HG02759 (cell line): ENCODE results near the gene TMEM51.
"Not testable (repeated sequence)": the region's sequence is repeated elsewhere in the genome, so short reads cannot be mapped to it uniquely, and the experiment has no call there.

Experiments
- ATAC-seq: cut with Tn5 transposase; IDR thresholded peaks from one replicate; pipeline ENCODE4 v1.9.1; 2021; ENCODE audit warnings: mild to moderate bottlenecking, moderate library complexity; ENCODE audit not compliant: unreplicated experiment

The TMEM51 gene

GRCh38 chr1:15175324-15176094 lies 22.0 kb downstream of the TMEM51 start:
- ATAC-seq, result not testable (repeated sequence)

- ATAC-seq, result no peak
Measured at GRCh38 chr1:15176120-15176519, 22.6 kb downstream of the TMEM51 start.

DNA sequence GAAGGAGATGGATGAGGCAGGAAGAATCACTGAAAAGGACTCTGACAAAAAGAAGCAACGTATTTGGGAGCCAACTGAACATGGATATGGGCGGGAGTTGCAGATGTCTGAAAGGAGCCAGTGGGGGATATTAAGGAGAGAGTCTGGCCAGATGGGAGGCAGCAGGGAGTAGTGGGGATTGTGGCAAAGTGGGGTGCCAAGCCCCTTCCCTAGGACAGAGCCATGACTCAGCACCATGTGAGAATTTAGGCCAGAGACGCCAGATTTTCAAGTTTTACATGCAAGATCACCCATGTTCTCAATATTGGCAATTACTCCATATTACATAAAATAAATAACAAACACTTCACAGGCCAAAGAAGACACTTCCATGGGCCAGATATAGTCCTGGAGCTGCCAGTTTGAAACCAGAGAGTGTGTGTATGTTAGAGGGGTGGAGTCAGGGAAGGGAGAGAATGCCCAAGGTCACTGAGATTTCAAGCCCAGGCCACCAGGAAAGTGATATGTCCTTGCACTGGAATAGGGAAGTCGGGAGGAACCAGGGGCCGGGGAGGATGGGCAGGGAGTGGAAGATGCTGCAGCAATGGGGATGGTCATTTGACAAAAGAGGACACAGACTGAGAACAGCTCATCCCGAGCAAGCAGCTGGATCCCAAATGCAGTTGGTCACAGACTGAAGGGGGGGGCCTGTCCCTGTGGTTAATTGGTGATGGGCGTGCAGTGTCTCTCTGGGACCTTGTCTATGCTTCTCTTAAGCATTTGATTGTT lies 23.5 kb downstream of the TMEM51 start:
- ATAC-seq, result no peak

DNA sequence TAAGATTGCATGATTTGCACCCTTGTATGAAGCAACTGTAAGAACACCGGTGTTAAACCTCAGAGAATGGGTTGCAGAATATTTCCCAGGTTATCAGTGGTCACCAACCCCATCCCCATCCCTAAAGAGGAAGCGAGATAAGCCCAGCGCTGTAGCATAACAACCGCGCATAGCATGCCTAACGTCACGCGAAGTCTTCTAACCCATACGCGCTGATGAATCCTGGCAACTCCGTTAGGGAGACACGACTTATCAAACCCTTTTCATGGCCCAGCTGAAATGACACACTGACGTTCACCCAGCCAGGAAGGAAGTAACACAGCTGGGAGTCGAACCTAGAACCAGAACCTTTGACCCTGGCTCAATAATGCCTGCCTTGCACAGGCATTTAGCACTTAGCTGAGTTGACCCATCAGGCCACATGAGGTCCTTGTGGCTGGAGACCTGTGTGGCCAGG lies 24.2 kb downstream of the TMEM51 start:
- ATAC-seq, result no peak

- no peak for ATAC-seq
Measured at GRCh38 chr1:15178571-15179484, 25.3 kb downstream of the TMEM51 start.

GRCh38 chr1:15179485-15179883 lies 25.9 kb downstream of the TMEM51 start:
- ATAC-seq, result no peak

GRCh38 chr1:15180189-15180588 lies 26.6 kb downstream of the TMEM51 start:
- ATAC-seq, result no peak

GRCh38 chr1:15180945-15181523 lies 27.5 kb downstream of the TMEM51 start:
- ATAC-seq, result no peak

- no peak for ATAC-seq
Measured at GRCh38 chr1:15181564-15181963, 28.0 kb downstream of the TMEM51 start.

GRCh38 chr1:15184436-15185241 lies 31.1 kb downstream of the TMEM51 start:
- no peak for ATAC-seq

DNA sequence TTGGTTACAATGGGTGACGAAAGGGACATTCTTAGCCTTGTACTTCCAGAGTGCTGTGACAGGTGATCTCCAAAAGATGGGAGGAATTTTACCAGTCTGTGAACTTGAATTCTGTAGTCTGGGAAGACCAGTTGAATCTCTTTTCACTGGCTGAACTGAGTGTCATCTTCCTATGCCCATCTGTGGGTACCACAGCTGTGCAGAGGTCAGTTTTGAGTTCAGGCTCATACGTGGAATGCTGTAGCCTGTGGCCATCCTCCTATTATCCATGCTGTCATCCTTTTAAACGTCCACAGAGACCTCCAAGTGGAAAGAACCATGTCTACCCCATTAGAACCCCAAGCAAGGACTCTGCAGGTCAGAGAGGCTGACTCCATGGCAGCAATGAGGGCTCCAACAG lies 32.1 kb downstream of the TMEM51 start:
- no peak for ATAC-seq

DNA sequence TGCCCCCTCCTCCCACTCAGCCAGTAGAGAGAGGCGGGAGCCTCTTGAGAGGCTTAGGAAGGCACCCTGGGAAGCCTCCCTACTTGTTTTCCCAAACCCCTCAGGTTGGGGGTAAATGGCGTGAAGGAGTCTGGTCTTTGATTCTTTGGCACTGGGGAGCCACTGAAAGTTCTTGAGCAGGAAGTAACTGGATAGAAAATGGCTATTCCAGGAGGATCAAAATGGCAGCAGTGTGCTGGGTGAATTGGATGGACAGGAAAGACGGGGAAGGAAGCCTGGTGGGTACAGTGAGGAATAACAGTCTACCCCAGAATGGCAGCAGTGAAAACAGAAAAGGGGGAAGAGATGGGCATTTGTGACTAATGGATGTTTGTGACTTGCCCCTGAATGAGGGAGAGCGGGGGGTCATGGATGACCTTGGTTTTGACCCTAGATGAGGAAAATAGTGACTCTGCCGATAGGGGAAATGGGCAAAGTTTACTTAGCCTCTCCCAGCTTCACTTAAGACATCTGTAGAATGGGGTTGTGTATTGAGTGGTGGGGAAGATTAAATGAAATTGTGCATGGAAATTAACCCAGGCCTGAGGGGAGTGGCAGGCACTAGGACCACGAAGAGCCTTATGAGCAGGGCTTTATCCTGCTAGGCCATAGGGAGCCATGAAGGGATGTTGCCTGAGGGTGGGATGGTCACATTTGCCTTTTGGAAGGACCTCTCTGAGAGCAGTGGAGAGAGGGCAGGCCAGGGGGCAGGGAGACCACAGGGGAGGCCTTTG lies 32.7 kb downstream of the TMEM51 start:
- no peak for ATAC-seq

DNA sequence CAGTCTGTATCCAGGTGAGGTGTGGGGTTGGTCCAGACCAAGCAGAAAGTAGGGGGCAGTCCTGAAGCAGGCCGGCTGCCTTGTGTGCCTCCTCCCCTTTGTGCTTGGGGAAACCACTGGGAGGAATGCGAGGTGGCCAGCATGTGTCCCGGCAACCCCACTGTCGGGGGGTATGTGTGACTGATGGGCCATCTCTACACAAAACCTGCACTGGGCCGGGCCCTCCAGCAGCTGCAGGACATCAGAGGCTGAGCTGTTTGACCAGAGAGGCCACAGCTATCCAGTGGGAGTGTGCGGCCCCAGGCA lies 33.3 kb downstream of the TMEM51 start:
- no peak for ATAC-seq

GRCh38 chr1:15187175-15188129 lies 33.9 kb downstream of the TMEM51 start:
- ATAC-seq, result no peak

DNA sequence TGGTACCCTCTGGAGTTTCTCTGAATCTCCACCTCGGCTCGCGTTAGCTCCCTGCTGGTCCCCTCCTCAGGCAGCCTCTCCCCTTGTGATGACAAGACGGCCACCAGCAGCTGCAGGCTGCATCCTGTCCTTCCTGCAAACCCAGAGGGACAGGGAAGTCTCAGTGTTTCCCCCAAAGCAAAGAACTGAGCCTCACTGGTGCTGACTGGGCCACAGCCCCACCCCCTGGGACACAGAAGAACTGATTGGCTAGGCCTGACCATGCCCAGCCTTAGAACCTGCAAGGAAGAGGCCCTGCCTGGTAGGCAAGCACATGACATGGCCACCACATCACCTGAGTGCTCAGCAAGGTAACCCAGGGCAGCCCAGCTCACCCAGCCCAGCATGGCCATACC lies 34.6 kb downstream of the TMEM51 start:
- no peak for ATAC-seq

- ATAC-seq, result no peak
Measured at GRCh38 chr1:15188678-15189077, 35.1 kb downstream of the TMEM51 start.

DNA sequence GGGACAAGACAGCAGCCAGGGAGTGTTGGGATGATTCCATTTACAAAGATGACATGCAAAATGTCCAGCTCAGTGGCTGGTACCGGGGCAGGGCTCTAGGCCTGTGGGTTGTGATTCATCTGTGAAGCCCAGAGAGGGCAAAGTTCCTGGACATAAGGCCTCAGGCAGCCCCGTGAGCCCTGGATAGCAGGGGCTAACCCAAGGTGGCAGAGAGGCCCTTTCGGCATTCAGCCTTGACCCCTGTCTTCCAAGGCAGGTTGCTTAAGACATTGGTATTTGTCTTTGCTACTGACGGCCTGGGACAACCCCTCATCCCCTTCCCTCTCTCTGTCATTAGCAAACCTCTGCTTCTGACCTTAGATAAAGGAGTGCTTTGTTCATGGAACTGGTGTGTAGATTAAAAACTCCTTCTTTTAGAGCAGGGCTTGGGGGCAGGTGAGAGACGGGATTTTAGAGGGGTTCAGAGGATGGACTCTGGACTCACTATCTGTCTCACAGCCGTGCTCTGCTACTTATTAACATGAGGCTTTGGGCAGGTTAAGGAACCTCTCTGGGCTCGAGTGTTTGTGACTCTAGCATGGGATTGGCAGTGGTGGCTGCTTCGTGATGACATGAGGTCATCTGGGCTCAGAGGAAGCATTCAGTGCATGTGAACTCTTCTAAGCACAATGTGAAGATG lies 36.3 kb downstream of the TMEM51 start:
- no peak for ATAC-seq

DNA sequence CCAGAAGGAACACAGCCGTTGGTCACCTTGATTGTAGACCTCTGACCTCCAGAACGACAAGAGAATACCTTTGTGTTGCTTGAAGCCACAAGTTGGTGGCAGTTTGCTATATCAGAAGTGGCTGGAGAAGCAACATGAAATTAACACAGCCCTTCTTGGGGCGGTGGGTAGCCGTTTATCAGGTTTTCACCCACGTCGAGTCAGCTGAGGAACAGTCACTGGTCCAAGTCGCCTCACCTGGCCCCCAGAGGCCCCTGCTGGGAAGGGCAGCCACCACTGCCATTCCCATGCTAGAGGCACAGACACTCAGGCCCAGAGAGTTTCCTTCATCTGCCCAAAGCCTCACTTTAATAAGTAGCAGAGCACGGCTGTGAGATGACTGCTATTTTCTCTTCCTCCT lies 37.7 kb downstream of the TMEM51 start:
- ATAC-seq, result no peak
